Measurements from ENCODE around the gene DSCAM.

DSCAM gene

GRCh38 chr21:40840401-40841125 is 6.4 kb downstream of the DSCAM start:
- no peak for TF ChIP-seq CTCF (IDR thresholded peaks at IDR 0.05; ENCODE audit: low read depth, low read length)
- H3K4me3 ChIP-seq (replicated peaks in 1 of 2; ENCODE audit: low read depth in 2 of 2, low read length in 2 of 2): no peak overlapping the region
- DNase-seq (ENCODE audit: low read depth in 2 of 2): no peak

GRCh38 chr21:40839521-40839920 is 7.4 kb downstream of the DSCAM start:
- no peak for DNase-seq (ENCODE audit: low read depth in 2 of 2)
- no peak for TF ChIP-seq CTCF (IDR thresholded peaks at IDR 0.05; ENCODE audit: low read depth, low read length)
- no peak overlapping the region for H3K4me3 ChIP-seq (replicated peaks in 1 of 2; ENCODE audit: low read depth in 2 of 2, low read length in 2 of 2)

GRCh38 chr21:40837456-40837855 is 9.5 kb downstream of the DSCAM start:
- DNase-seq (ENCODE audit: low read depth in 2 of 2): no peak
- no peak for TF ChIP-seq CTCF (IDR thresholded peaks at IDR 0.05; ENCODE audit: low read depth, low read length)
- H3K4me3 ChIP-seq (replicated peaks in 1 of 2; ENCODE audit: low read depth in 2 of 2, low read length in 2 of 2): no peak overlapping the region

GRCh38 chr21:40835184-40835694 is 11.7 kb downstream of the DSCAM start:
- TF ChIP-seq CTCF (IDR thresholded peaks at IDR 0.05; ENCODE audit: low read depth, low read length): no peak
- no peak for DNase-seq (ENCODE audit: low read depth in 2 of 2)
- no peak overlapping the region for H3K4me3 ChIP-seq (replicated peaks in 1 of 2; ENCODE audit: low read depth in 2 of 2, low read length in 2 of 2)

- no peak for DNase-seq (ENCODE audit: low read depth in 2 of 2)
- no peak for TF ChIP-seq CTCF (IDR thresholded peaks at IDR 0.05; ENCODE audit: low read depth, low read length)
- H3K4me3 ChIP-seq (replicated peaks in 1 of 2; ENCODE audit: low read depth in 2 of 2, low read length in 2 of 2): no peak overlapping the region
Measured at GRCh38 chr21:40833184-40833583, 13.8 kb downstream of the DSCAM start.

- no peak overlapping the region for H3K4me3 ChIP-seq (replicated peaks in 1 of 2; ENCODE audit: low read depth in 2 of 2, low read length in 2 of 2)
- no peak for TF ChIP-seq CTCF (IDR thresholded peaks at IDR 0.05; ENCODE audit: low read depth, low read length)
- DNase-seq (ENCODE audit: low read depth in 2 of 2): no peak
Measured at GRCh38 chr21:40832316-40832715, 14.6 kb downstream of the DSCAM start.

GRCh38 chr21:40830836-40831235 is 16.1 kb downstream of the DSCAM start:
- no peak for TF ChIP-seq CTCF (IDR thresholded peaks at IDR 0.05; ENCODE audit: low read depth, low read length)
- DNase-seq (ENCODE audit: low read depth in 2 of 2): no peak
- H3K4me3 ChIP-seq (replicated peaks in 1 of 2; ENCODE audit: low read depth in 2 of 2, low read length in 2 of 2): no peak overlapping the region
